Measurements from ENCODE around the gene NEMP1.
A peak's percentile ranks its signal among the peaks of the same experiment; 100 is the strongest.

DNA sequence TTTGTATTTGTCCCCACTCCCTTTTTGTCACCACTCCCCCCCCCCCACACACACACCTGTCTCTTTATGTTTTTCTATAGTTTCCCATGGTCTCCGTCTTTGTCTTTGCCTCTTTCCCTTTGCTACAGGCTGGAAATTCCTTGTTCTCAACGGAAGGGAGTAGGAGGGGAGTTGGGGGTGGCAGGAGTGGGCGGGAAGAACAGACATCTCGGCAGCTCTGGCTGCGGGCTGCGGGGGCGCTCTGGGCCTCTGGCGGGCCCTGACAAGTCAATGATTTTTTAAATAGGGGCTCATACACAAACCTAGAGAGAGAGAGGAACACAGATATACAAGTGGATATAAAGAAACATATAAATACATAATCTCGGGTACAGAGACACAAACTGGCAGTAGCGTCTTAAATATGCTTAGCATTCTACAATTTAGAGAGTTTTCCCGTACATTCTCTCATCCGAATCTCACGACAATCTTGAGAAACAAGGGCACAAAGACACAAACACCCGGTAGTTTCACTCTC is 8.0 kb upstream of the NEMP1 start:
- TF ChIP-seq, protein P1, sequence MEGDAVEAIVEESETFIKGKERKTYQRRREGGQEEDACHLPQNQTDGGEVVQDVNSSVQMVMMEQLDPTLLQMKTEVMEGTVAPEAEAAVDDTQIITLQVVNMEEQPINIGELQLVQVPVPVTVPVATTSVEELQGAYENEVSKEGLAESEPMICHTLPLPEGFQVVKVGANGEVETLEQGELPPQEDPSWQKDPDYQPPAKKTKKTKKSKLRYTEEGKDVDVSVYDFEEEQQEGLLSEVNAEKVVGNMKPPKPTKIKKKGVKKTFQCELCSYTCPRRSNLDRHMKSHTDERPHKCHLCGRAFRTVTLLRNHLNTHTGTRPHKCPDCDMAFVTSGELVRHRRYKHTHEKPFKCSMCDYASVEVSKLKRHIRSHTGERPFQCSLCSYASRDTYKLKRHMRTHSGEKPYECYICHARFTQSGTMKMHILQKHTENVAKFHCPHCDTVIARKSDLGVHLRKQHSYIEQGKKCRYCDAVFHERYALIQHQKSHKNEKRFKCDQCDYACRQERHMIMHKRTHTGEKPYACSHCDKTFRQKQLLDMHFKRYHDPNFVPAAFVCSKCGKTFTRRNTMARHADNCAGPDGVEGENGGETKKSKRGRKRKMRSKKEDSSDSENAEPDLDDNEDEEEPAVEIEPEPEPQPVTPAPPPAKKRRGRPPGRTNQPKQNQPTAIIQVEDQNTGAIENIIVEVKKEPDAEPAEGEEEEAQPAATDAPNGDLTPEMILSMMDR (IDR thresholded peaks at IDR 0.05), result peak in 1 of 3 experiments; percentile 8
- no peak for TF ChIP-seq POLR2A (IDR thresholded peaks at IDR 0.05)

All from testis (tissue), 2 donors.